ENCODE results near the gene TAF13.

DNA sequence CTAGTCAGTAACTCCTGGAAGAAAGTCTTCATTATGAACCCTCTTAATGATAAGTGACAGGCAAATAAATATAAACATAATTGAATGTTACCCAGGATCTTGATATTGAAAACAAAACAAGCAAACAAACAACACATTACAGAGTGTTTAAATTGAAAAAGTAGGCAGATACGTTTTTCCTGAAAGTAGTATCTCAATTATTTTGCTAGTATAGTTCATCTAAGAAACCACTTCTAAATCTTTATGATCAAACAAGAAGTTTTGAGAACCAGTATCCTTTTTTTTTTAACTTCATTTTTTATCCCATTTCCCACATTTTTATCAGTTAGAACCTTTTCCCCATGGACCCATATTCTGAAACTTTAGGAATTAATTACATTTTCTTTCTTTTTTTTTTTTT is 30.2 kb downstream of the TAF13 start:
- no peak for TF ChIP-seq ARNT (IDR thresholded peaks at IDR 0.05)
- TF ChIP-seq FOXM1 (IDR thresholded peaks at IDR 0.05; ENCODE audit: borderline replicate concordance): no peak
- TF ChIP-seq, protein P1, sequence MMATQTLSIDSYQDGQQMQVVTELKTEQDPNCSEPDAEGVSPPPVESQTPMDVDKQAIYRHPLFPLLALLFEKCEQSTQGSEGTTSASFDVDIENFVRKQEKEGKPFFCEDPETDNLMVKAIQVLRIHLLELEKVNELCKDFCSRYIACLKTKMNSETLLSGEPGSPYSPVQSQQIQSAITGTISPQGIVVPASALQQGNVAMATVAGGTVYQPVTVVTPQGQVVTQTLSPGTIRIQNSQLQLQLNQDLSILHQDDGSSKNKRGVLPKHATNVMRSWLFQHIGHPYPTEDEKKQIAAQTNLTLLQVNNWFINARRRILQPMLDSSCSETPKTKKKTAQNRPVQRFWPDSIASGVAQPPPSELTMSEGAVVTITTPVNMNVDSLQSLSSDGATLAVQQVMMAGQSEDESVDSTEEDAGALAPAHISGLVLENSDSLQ (IDR thresholded peaks at IDR 0.05): no peak
- no peak for TF ChIP-seq FOXK2 (IDR thresholded peaks at IDR 0.05)

Data from HEK293T (cell line).